Neural cell (in vitro differentiated cells): ENCODE measurements around the gene STRN3.

Source experiments
- EZH2 ChIP-seq: fragments of 200-600, 300-800 bp; shearing (Covaris generic), sonication (generic); IDR thresholded peaks from 2 replicates; pipeline ENCODE4 v1.6.1; 2014; ENCODE audit warnings: antibody characterized with exemption, low read length, borderline replicate concordance, mild to moderate bottlenecking; ENCODE audit not compliant: insufficient read depth, poor library complexity, severe bottlenecking
- TF ChIP-seq, protein P1 (sequence below): fragments of 450-650 bp; IDR thresholded peaks from 2 replicates; pipeline ENCODE4 v1.5.1; 2014; ENCODE audit warnings: antibody characterized with exemption, mild to moderate bottlenecking, moderate library complexity; ENCODE audit not compliant: poor library complexity, severe bottlenecking

DNA sequence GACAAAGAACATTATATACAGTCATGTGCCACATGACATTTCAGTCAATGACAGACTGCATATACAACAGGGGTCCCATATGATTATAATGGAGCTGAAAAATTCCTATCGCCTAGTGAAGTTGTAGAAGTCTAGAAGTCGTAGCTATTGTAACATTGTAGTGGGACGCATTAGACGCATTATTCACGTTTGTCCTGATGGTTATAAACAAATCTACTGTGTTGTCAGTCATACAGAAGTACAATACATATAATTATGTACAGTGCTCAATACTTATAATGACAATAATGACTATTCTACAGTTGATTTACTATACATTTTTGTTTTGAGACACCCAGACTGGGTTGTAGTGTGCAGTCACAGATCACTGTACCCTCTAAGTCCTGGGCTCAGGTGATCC lies 64.8 kb downstream of the STRN3 start:
- TF ChIP-seq, protein P1, sequence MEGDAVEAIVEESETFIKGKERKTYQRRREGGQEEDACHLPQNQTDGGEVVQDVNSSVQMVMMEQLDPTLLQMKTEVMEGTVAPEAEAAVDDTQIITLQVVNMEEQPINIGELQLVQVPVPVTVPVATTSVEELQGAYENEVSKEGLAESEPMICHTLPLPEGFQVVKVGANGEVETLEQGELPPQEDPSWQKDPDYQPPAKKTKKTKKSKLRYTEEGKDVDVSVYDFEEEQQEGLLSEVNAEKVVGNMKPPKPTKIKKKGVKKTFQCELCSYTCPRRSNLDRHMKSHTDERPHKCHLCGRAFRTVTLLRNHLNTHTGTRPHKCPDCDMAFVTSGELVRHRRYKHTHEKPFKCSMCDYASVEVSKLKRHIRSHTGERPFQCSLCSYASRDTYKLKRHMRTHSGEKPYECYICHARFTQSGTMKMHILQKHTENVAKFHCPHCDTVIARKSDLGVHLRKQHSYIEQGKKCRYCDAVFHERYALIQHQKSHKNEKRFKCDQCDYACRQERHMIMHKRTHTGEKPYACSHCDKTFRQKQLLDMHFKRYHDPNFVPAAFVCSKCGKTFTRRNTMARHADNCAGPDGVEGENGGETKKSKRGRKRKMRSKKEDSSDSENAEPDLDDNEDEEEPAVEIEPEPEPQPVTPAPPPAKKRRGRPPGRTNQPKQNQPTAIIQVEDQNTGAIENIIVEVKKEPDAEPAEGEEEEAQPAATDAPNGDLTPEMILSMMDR: no peak
- TF ChIP-seq EZH2: no peak
